Epithelial cell of proximal tubule (primary cell): ENCODE data around the gene PHACTR4. TPM values are rescaled to one million over a fixed set of nuclear protein-coding genes. Genes with fewer than 3 reads are reported as not detected.
"Not testable (repeated sequence)": the region's sequence is repeated elsewhere in the genome, so short reads cannot be mapped to it uniquely, and the experiment has no call there.

ENCODE experiments used
- DNase-seq: peaks from one replicate; pipeline ENCODE4 v3.0.0-alpha.2; 2011; ENCODE audit warnings: low read depth
- H3K4me3 ChIP-seq: 2 replicates; pipeline ENCODE4 v1.5.1; 2011; ENCODE audit warnings: low read depth, mild to moderate bottlenecking, low read length
- CTCF ChIP-seq: conservative IDR thresholded peaks from 2 replicates; pipeline ENCODE4 v1.5.1; 2012; ENCODE audit warnings: low read depth, mild to moderate bottlenecking, low read length
- total RNA-seq: library from RNA; depleted of rRNA; stranded (reverse); fragments of >200 nt; gene quantifications from 2 replicates; pipeline ENCODE4 v1.2.3, GENCODE V29; 2015

Gene PHACTR4
- total RNA-seq, 1 donor from 2014 or later = 35.9 TPM

GRCh38 chr1:28518745-28519341, 149.3 kb downstream of the PHACTR4 start:
- DNase-seq = no peak
- peak overlapping the region; percentile 79 for H3K4me3 ChIP-seq
- no peak for TF ChIP-seq CTCF

- no peak overlapping the region for H3K4me3 ChIP-seq
- DNase-seq = no peak
Measured at GRCh38 chr1:28519946-28520725, 150.6 kb downstream of the PHACTR4 start.

GRCh38 chr1:28520796-28521195, 151.3 kb downstream of the PHACTR4 start:
- not testable (repeated sequence) for H3K4me3 ChIP-seq, DNase-seq

More at GRCh38 chr1:28519946-28520725, 150.6 kb downstream of the PHACTR4 start:
- no peak for TF ChIP-seq CTCF

- DNase-seq = no peak
- no peak overlapping the region for H3K4me3 ChIP-seq
- no peak for TF ChIP-seq CTCF
Measured at GRCh38 chr1:28521502-28522164, 152.1 kb downstream of the PHACTR4 start.

- not testable (repeated sequence) for DNase-seq, H3K4me3 ChIP-seq
Measured at GRCh38 chr1:28522537-28522936, 153.0 kb downstream of the PHACTR4 start.

- not testable (repeated sequence) for H3K4me3 ChIP-seq, DNase-seq
Measured at GRCh38 chr1:28525002-28525642, 155.6 kb downstream of the PHACTR4 start.

- TF ChIP-seq CTCF = no peak
- no peak overlapping the region for H3K4me3 ChIP-seq
- DNase-seq = peak; percentile 78
Measured at GRCh38 chr1:28526886-28527285, 157.3 kb downstream of the PHACTR4 start.

- no peak for DNase-seq
- no peak overlapping the region for H3K4me3 ChIP-seq
- TF ChIP-seq CTCF = no peak
Measured at GRCh38 chr1:28530456-28530855, 160.9 kb downstream of the PHACTR4 start.
